ENCODE data around the gene CA5A.

DNA sequence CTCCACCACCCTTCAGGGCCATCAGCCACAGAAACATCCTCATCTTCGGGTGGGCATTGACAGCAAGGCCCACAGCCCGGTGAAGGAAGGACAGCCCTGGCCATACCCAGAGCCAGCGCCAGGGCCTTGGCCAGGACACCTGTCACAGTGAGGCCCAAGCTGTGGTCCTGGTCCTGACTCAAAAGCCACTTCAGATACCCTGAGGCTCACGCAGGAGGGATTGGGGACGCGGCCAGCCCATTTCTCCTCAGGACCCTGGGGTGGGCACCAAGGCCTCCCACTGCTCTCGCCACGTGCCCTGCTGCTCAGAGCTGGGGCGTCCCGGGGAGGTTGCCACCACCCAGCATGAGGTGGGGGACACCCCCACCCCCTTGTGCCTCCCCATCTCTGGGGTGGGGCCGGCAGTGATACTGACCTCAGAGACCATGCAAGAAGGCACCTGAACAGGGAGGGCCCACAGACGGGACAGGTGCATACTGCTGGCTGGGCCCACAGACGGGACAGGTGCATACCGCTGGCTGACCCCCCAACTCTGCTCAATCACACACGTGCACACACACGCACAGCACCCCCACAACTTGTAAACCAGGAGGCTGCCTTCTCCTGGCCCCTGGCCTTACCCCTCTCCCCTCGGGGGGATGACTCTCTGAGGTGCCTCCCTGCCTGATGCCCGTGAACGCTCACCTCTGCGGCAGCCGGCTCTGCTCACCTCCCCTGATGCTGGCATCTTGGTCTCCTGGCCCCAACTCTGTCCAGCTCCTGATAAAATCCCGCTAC, 81.2 kb downstream of the CA5A start:
- TF ChIP-seq, protein P1, sequence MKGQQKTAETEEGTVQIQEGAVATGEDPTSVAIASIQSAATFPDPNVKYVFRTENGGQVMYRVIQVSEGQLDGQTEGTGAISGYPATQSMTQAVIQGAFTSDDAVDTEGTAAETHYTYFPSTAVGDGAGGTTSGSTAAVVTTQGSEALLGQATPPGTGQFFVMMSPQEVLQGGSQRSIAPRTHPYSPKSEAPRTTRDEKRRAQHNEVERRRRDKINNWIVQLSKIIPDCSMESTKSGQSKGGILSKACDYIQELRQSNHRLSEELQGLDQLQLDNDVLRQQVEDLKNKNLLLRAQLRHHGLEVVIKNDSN (IDR thresholded peaks at IDR 0.05), result no peak
- TF ChIP-seq RAD21 (IDR thresholded peaks at IDR 0.05; ENCODE audit: low read depth) (no peak), EGR1 (IDR thresholded peaks at IDR 0.05) (no peak), TAF1 (IDR thresholded peaks at IDR 0.05; ENCODE audit: low read depth) (no peak), EP300 (IDR thresholded peaks at IDR 0.05; ENCODE audit: borderline replicate concordance) (no peak; the same call in 1 of the 2 replicates), CEBPB (IDR thresholded peaks at IDR 0.05) (no peak), CREB1 (IDR thresholded peaks at IDR 0.05; ENCODE audit: low read depth) (no peak)
- TF ChIP-seq, protein P2, sequence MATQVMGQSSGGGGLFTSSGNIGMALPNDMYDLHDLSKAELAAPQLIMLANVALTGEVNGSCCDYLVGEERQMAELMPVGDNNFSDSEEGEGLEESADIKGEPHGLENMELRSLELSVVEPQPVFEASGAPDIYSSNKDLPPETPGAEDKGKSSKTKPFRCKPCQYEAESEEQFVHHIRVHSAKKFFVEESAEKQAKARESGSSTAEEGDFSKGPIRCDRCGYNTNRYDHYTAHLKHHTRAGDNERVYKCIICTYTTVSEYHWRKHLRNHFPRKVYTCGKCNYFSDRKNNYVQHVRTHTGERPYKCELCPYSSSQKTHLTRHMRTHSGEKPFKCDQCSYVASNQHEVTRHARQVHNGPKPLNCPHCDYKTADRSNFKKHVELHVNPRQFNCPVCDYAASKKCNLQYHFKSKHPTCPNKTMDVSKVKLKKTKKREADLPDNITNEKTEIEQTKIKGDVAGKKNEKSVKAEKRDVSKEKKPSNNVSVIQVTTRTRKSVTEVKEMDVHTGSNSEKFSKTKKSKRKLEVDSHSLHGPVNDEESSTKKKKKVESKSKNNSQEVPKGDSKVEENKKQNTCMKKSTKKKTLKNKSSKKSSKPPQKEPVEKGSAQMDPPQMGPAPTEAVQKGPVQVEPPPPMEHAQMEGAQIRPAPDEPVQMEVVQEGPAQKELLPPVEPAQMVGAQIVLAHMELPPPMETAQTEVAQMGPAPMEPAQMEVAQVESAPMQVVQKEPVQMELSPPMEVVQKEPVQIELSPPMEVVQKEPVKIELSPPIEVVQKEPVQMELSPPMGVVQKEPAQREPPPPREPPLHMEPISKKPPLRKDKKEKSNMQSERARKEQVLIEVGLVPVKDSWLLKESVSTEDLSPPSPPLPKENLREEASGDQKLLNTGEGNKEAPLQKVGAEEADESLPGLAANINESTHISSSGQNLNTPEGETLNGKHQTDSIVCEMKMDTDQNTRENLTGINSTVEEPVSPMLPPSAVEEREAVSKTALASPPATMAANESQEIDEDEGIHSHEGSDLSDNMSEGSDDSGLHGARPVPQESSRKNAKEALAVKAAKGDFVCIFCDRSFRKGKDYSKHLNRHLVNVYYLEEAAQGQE (IDR thresholded peaks at IDR 0.05; ENCODE audit: low read depth), result no peak
- TF ChIP-seq, protein P3, sequence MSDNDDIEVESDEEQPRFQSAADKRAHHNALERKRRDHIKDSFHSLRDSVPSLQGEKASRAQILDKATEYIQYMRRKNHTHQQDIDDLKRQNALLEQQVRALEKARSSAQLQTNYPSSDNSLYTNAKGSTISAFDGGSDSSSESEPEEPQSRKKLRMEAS (IDR thresholded peaks at IDR 0.05), result no peak; the same call in 1 of the 2 replicates
